Measurements from ENCODE around the gene VPS13D. TPM values are rescaled to one million over a fixed set of nuclear protein-coding genes. Genes with fewer than 3 reads are reported as not detected.

Gene VPS13D
- total RNA-seq, 1 experiment from 2014 or later, result 33.1 TPM

DNA sequence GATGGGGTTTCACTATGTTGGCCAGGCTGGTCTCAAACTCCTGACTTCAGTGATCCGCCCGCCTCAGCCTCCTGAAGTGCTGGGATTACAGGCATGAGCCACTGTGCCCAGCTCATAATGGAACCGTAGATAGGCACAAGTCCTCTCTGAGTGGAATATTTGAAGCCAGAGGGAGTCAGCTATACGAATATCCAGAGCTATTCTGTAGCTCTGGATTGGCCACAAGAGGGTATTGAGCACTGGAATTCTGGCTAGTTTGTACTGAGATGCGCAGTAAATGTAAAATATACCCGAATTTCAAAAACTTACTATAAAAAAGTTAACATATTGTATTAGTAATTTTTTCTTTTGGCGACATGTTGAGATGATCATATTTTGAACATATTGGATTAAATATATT lies 851 bp upstream of the VPS13D start:
- POLR2A ChIA-PET, result no interaction called here
- in situ Hi-C loops (cut with HindIII; ENCODE audit: low pct_unique_long_range_greater_than_20kb, low sequenced_read_pairs) (no loop called here), intact Hi-C loops (cut with micrococcal nuclease; ENCODE audit: unreplicated experiment) (no loop called here)
- Histone ChIP-seq H3K4me1 (ENCODE audit: control insufficient read depth, insufficient read depth, low read length) (peaks cover 10% of the 10 kb centered on the region; the same call in 1 of the 2 replicates), H3K36me3 (ENCODE audit: control insufficient read depth, insufficient read depth, low read length) (peaks cover 3% of the 10 kb centered on the region; the same call in 1 of the 2 replicates), H3K4me3 (ENCODE audit: low read depth in 2 of 2, low read length in 2 of 2) (no peak overlapping the region), H3K9me3 (ENCODE audit: control insufficient read depth, insufficient read depth, low read depth, low read length) (no peaks in the 10 kb centered on the region), H3K27me3 (ENCODE audit: control insufficient read depth, insufficient read depth, low read length) (no peaks in the 10 kb centered on the region), H3K27ac (ENCODE audit: low read length) (no peak overlapping the region)
- TF ChIP-seq, protein P1, sequence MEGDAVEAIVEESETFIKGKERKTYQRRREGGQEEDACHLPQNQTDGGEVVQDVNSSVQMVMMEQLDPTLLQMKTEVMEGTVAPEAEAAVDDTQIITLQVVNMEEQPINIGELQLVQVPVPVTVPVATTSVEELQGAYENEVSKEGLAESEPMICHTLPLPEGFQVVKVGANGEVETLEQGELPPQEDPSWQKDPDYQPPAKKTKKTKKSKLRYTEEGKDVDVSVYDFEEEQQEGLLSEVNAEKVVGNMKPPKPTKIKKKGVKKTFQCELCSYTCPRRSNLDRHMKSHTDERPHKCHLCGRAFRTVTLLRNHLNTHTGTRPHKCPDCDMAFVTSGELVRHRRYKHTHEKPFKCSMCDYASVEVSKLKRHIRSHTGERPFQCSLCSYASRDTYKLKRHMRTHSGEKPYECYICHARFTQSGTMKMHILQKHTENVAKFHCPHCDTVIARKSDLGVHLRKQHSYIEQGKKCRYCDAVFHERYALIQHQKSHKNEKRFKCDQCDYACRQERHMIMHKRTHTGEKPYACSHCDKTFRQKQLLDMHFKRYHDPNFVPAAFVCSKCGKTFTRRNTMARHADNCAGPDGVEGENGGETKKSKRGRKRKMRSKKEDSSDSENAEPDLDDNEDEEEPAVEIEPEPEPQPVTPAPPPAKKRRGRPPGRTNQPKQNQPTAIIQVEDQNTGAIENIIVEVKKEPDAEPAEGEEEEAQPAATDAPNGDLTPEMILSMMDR (IDR thresholded peaks at IDR 0.05), result no peak
- no peak for ATAC-seq
- DNase-seq (ENCODE audit: low read depth, low spot score), result no peak
- BruUV-seq (replicated peaks), result no TSS peak
- CTCF ChIA-PET, result interaction anchor here (0.6 kb wide), 1 partner anchor 418 kb away, joined by 7 read pairs; no protein-coding TSS in a partner anchor

DNA sequence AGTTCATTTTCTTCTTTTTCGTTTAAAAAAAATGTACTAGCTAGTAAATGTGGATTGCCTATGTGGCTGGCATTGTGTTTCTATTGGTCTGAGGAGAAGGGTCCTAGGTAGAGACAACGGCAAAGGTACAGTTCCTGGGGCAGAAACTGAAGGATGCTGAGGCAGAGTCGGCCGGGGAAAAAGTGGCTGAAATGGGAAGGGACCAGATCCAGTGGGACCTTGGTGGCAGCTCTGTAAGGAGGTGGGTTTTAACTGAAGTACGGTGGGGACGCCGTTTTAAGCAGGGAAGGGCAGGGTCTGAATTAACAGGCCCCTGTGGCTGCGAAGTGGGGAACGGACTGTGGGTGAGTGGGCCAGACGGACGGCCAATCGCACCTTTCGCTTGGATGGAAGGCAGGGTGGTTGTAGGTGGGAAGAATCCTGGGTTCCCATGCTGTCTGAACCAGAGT lies 420 bp upstream of the VPS13D start:
- H3K4me3 ChIP-seq (ENCODE audit: low read depth in 2 of 2, low read length in 2 of 2), result peak overlapping the region; percentile 34 to 87
- H3K4me1 ChIP-seq (ENCODE audit: control insufficient read depth, insufficient read depth, low read length), result peaks cover 10% of the 10 kb centered on the region; the same call in 1 of the 2 replicates
- in situ Hi-C loops (cut with HindIII; ENCODE audit: low pct_unique_long_range_greater_than_20kb, low sequenced_read_pairs) (no loop called here), intact Hi-C loops (cut with micrococcal nuclease; ENCODE audit: unreplicated experiment) (no loop called here)
- ChIA-PET POLR2A (no interaction called here), CTCF (interaction anchor here (0.6 kb wide), 1 partner anchor 418 kb away, joined by 7 read pairs; no protein-coding TSS in a partner anchor)
- H3K9me3 ChIP-seq (ENCODE audit: control insufficient read depth, insufficient read depth, low read depth, low read length), result no peaks in the 10 kb centered on the region
- peak; percentile 38 for ATAC-seq
- BruUV-seq (replicated peaks), result no TSS peak
- TF ChIP-seq, protein P1 (IDR thresholded peaks at IDR 0.05), result 0 out of 2 replicates have a peak, but pooled peaks have one; percentile 52
- no peak for TF ChIP-seq POLR2AphosphoS5 (IDR thresholded peaks at IDR 0.05; ENCODE audit: low read depth, low read length)
- H3K27me3 ChIP-seq (ENCODE audit: control insufficient read depth, insufficient read depth, low read length), result no peaks in the 10 kb centered on the region
- H3K27ac ChIP-seq (ENCODE audit: low read length), result peak overlapping the region; percentile 45; the same call in 1 of the 2 replicates
- no peak for DNase-seq (ENCODE audit: low read depth, low spot score)
- H3K36me3 ChIP-seq (ENCODE audit: control insufficient read depth, insufficient read depth, low read length), result peaks cover 5% of the 10 kb centered on the region; the same call in 1 of the 2 replicates

DNA sequence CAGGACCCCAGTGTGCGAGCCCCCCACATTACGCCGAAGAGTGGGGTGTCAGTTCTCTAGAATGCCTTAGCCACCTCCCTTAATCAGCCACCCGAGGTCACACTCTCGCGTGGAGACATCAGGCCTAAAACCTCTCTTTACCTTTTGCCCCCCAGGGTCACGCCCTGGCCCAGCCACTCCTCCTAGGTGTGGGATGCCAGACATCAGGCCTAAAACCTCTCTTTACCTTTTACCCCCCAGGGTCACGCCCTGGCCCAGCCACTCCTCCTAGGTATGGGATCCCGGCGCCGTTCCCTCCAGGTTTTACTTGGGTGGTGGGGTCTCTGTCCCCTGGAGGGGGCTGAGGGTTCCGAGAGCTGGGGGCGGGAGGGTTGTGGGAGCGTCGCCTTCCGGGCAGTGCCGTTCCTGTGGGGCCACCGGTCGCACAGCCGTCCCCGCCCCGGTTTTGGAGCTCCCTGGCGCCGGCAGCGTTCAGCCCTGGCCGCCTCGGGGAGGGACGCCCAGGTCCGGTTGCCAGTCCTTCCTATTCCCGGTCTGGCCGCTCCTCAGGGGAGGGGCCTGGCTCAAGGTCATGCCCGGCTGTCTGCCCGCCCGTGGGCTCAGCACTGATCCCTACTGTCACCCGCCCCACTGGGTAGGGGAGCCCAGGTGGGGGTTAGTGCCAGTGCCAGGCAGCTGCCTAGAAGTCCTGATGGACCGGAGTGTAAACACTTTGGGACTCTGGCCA lies 882 bp downstream of the VPS13D start:
- no peaks in the 10 kb centered on the region for H3K9me3 ChIP-seq (ENCODE audit: control insufficient read depth, insufficient read depth, low read depth, low read length)
- in situ Hi-C loops (cut with HindIII; ENCODE audit: low pct_unique_long_range_greater_than_20kb, low sequenced_read_pairs), result no loop called here
- ChIA-PET CTCF (no interaction called here), POLR2A (no interaction called here)
- peak overlapping the region; percentile 81 for H3K27ac ChIP-seq (ENCODE audit: low read length)
- intact Hi-C loops (cut with micrococcal nuclease; ENCODE audit: unreplicated experiment), result no loop called here
- BruUV-seq (replicated peaks), result no TSS peak
- TF ChIP-seq, protein P1 (IDR thresholded peaks at IDR 0.05), result no peak
- TF ChIP-seq SIN3A (IDR thresholded peaks at IDR 0.05; ENCODE audit: borderline replicate concordance, insufficient read depth, low read depth, low read length) (no peak), TCF7L2 (IDR thresholded peaks at IDR 0.05; ENCODE audit: low read depth, low read length) (no peak), POLR2AphosphoS5 (IDR thresholded peaks at IDR 0.05; ENCODE audit: low read depth, low read length) (no peak)
- TF ChIP-seq, protein P2, sequence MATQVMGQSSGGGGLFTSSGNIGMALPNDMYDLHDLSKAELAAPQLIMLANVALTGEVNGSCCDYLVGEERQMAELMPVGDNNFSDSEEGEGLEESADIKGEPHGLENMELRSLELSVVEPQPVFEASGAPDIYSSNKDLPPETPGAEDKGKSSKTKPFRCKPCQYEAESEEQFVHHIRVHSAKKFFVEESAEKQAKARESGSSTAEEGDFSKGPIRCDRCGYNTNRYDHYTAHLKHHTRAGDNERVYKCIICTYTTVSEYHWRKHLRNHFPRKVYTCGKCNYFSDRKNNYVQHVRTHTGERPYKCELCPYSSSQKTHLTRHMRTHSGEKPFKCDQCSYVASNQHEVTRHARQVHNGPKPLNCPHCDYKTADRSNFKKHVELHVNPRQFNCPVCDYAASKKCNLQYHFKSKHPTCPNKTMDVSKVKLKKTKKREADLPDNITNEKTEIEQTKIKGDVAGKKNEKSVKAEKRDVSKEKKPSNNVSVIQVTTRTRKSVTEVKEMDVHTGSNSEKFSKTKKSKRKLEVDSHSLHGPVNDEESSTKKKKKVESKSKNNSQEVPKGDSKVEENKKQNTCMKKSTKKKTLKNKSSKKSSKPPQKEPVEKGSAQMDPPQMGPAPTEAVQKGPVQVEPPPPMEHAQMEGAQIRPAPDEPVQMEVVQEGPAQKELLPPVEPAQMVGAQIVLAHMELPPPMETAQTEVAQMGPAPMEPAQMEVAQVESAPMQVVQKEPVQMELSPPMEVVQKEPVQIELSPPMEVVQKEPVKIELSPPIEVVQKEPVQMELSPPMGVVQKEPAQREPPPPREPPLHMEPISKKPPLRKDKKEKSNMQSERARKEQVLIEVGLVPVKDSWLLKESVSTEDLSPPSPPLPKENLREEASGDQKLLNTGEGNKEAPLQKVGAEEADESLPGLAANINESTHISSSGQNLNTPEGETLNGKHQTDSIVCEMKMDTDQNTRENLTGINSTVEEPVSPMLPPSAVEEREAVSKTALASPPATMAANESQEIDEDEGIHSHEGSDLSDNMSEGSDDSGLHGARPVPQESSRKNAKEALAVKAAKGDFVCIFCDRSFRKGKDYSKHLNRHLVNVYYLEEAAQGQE (IDR thresholded peaks at IDR 0.05; ENCODE audit: insufficient read depth in 1 of 2, low read depth in 2 of 2, low read length in 1 of 2), result no peak
- H3K4me3 ChIP-seq (ENCODE audit: low read depth in 2 of 2, low read length in 2 of 2), result peak overlapping the region; percentile 72 to 87
- ATAC-seq (peak; percentile 72), DNase-seq (ENCODE audit: low read depth, low spot score) (no peak)
- H3K4me1 ChIP-seq (ENCODE audit: control insufficient read depth, insufficient read depth, low read length), result peaks cover 10% of the 10 kb centered on the region; the same call in 1 of the 2 replicates
- peaks cover 5% of the 10 kb centered on the region; the same call in 1 of the 2 replicates for H3K36me3 ChIP-seq (ENCODE audit: control insufficient read depth, insufficient read depth, low read length)
- no peaks in the 10 kb centered on the region for H3K27me3 ChIP-seq (ENCODE audit: control insufficient read depth, insufficient read depth, low read length)

Data from Panc1 (cell line).